ENCODE data around the gene EPB41L2.

- TF ChIP-seq, protein P1, sequence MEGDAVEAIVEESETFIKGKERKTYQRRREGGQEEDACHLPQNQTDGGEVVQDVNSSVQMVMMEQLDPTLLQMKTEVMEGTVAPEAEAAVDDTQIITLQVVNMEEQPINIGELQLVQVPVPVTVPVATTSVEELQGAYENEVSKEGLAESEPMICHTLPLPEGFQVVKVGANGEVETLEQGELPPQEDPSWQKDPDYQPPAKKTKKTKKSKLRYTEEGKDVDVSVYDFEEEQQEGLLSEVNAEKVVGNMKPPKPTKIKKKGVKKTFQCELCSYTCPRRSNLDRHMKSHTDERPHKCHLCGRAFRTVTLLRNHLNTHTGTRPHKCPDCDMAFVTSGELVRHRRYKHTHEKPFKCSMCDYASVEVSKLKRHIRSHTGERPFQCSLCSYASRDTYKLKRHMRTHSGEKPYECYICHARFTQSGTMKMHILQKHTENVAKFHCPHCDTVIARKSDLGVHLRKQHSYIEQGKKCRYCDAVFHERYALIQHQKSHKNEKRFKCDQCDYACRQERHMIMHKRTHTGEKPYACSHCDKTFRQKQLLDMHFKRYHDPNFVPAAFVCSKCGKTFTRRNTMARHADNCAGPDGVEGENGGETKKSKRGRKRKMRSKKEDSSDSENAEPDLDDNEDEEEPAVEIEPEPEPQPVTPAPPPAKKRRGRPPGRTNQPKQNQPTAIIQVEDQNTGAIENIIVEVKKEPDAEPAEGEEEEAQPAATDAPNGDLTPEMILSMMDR (IDR thresholded peaks at IDR 0.05) = no peak
- TF ChIP-seq POLR2A (IDR thresholded peaks at IDR 0.05) = no peak
Observed at GRCh38 chr6:130870179-130870880, 192.7 kb downstream of the EPB41L2 start.
